GM19397 (cell line): ENCODE data around the gene MKKS.
A peak's percentile ranks its signal among the peaks of the same experiment; 100 is the strongest.

Experiments used
- ATAC-seq: cut with Tn5 transposase; IDR thresholded peaks from one replicate; pipeline ENCODE4 v1.9.1; 2021; ENCODE audit warnings: mild to moderate bottlenecking, moderate library complexity; ENCODE audit not compliant: unreplicated experiment

MKKS gene

GRCh38 chr20:10453241-10453640 lies 19.2 kb upstream of the MKKS start:
- ATAC-seq, result peak; percentile 94

GRCh38 chr20:10449270-10449669 lies 15.2 kb upstream of the MKKS start:
- ATAC-seq, result no peak

GRCh38 chr20:10448270-10449156 lies 14.5 kb upstream of the MKKS start:
- no peak for ATAC-seq

DNA sequence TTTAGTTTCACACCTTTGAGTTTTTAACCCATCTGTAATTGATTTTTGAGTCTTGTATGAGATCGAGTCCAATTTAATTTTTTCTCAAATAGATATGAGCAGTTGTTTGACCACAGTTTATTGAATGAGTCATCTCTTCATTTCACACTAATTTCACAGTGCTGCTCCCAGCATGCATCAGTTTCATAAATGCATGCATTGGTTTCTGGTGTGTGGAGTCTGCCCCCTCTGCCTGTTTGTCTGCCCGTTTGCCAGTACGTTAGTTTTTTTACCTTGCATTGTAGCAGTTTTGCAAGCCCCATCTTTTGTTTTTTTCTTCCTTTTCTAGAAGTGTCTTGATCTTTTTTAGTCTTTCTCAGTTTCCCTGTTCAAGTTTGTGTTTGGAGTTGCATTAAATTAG lies 13.0 kb upstream of the MKKS start:
- peak; percentile 92 for ATAC-seq

GRCh38 chr20:10445758-10446157 lies 11.7 kb upstream of the MKKS start:
- no peak for ATAC-seq

- no peak for ATAC-seq
These were observed 9.9 kb upstream of the MKKS start for GRCh38 chr20:10443936-10444335.

- no peak for ATAC-seq
These were observed 4.2 kb upstream of the MKKS start for GRCh38 chr20:10438217-10438616.

DNA sequence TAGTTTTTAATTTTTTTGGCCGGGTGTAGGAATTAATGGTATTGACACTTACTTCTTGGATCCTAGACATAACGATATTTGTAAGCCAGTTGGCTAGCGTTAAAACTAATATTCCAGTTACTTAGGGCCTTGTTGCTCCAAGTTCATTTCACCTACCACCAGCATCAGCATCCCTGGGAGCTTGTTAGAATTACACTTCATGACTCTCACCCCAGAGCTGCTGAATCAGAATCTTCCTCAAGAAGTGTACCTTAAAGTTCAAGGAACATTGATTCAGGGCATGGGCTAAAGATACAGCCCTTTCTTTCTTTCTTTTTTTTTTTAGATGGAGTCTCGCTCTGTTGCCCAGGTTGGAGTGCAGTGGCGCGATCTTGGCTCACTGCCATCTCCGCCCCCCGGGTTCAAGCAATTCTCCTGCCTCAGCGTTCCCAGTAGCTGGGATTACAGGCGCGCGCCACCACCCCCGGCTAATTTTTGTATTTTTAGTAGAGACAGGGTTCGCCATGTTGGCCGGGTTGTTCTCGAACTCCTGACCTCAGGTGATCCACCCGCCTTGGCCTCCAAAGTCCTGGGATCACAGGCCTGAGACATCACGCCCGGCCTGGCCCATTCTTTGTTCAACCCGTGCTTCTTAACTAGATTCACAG lies 2.2 kb upstream of the MKKS start:
- ATAC-seq, result no peak

DNA sequence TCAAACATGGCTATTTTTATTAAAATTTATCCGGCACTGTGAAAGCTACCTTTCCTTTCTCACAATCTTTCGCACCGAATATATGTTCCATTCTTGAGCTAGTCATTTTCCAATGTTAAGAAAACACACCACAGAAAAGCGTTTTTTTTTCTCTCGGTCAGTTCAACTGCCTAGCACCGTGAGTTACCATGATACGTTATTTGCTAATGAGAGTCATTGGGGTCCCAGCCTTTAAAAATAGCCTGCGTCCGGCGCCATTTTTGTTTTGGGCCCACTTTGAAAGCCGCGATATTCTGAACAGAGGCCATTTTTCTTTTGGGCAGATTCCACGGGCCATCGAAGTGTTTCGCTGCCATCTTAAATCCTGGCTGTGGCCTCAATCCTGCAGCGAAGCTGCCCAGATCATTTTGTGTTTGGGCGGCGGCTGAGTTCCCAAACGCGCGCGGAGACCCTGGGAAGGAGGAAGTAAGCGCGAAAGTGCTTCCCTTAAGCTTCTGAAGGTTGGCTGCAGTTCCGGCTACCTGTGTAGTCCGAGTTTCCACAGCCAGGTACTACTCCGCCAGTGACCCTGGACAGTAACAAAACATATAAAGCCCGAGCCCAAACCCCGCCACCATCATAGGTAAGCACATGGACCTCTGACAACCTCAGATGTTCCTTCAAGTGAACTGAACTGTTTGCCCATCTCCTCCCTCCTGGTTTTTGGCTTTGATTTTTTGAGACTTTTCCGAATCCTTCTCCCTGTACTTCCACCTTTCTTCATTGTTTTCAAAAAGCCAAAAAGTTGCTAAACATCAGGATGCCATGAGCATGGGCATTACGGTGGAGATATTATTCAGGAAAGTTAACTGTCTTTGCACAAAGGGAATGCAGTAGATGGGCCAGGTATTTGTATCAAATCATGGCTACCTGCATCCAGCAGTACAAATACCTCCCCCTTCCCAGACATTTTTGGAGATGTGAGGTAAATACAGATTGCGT lies 1.1 kb upstream of the MKKS start, which contains the start of gene SLX4IP:
Gene SLX4IP, plus strand, starts transcription at position 474 of the 981 bp plus-strand sequence. CDS start 22,900 bp downstream, outside the sequence.
- ATAC-seq, result peak; percentile 60

DNA sequence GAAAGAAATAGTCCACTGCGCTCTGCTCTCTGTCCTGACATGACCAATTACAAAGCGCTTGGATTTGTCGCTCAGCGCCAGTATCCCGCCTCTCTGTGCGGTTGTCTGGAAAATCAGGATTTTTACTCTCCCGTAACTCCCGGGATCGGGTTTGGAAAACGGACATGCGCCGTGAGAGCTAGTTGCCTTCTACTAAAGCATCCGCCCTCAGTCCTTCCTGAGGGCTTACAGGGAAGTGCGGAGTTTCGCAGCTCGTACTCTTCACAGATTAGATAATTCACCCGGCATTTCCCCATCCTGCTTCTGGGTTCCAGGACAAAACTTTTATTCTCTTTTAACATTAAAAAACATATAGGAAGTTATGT lies 427 bp upstream of the MKKS start:
- ATAC-seq, result peak; percentile 40

DNA sequence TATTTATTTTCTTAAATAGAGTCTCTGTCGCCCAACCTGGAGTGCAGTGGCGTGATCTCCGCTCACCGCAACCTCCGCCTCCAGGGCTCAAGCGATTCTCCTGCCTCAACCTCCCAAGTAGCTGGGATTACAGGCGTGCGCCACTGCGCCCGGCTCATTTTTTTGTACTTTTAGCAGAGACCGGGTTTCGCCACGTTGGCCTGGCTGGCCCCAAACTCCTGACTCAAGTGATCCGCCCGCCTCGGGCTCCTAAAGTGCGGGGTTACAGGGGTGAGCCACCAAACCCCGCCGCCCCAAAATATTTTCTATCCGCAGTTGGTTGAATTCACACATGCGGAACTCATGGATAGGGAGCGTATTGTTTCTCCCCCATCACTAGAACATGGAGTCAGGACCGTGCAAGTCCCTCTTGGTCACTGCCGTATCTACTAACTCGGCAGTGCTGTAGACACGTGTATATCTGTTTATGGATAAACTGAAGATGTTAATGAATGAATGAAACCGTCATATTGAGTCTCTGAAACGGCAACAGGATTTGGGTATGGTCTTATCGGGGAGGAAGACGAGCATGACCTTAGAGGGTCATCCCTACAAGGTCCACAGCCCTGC lies 904 bp downstream of the MKKS start:
- ATAC-seq, result no peak

DNA sequence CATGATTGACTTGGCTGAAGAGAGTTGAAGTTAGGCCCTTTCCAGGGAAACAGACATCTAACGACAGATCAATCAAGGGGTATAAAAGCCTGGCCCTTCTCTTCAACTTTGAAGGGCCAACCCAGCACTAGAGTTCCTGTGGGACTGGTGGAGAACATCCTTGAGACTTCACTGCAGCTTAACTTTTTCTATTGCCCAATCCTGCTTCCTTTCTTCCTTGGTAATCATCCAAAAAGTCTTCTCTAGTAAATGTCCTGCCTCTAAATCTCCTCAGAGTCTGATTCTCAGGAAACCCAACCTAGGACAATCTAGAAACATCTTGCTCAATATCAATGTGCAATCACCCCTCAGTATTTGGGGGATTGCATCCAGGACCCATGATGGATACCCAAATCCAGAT lies 1.9 kb downstream of the MKKS start:
- no peak for ATAC-seq

DNA sequence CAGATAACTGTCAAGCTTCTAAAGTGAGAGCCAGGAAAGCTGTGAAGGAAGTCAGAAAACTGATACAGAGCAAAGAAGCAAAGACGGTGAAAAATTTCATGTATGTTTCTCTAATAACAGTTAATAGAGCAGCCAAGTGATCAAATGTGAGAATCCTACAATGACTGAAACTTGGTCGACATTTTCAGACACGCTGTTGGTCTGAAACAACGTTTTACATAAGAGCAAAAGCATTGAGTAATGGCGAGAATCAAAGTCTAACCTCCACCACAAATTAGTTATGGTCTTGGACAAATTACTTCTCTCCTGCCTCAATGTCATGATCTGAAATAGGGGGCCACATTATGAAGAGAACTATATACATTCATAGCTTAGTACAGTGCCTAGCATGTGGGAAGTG lies 3.3 kb downstream of the MKKS start:
- ATAC-seq, result no peak

DNA sequence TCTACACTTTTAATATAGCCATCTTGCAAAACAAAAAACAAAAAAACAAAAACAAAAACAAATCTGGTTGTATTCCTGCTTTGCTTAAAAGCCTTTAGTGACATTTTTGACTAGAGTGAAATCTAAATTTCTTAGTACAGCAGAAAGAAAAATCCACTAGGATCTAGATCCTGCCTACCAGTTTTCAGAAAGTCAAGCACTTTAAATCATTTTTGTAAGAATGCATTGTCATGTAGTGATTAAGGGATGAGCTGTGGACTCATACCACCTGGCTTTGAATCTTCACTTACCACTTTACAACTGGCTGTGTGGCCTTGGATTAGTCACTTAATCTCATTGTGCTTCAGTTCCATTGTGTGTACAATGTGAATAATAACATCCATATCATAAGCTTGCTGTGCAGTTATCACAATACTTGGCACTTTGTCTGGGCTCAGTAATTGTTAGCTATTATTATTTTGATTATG lies 4.0 kb downstream of the MKKS start:
- ATAC-seq, result no peak

- ATAC-seq, result no peak
These were observed 4.5 kb downstream of the MKKS start for GRCh38 chr20:10429443-10429981.

DNA sequence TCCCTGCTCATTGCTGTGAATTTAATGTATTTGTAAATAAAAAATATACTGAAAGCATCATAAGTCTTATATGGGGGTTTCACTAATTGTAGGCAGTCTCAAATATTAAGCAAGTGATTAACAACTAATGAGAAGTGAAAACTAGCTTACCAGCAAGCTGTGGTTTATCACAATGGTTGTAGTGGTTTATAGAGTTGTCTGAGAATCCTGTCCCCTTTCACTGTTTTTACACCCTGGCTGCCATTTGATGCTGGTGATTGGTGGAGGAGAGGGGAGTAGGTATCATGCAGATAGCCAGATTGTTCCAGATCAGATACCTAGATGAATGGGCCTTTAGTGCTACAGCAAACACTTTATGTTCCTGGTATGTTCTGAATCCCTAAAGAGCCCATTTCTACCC lies 6.0 kb downstream of the MKKS start:
- no peak for ATAC-seq

- ATAC-seq, result no peak
These were observed 6.8 kb downstream of the MKKS start for GRCh38 chr20:10427060-10427692.

DNA sequence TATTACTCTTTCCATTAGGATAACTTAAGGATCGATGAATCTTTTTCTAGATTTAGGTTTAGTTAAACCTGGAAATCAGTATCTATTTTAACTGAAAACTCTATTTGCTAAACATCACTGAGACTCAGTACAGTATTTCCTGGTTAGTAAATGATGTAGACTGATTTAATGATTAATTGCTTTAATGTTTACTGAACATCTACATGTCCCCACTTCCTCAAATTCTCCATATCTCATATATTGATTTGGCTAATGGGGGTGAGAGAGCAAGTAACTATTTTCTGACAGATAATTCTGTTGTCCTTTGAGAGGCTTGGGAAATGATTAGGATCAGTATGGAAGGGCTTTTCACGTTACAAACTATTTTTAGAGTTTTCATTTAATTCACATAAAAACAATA lies 10.3 kb downstream of the MKKS start:
- ATAC-seq, result peak; percentile 55

GRCh38 chr20:10419550-10420133 lies 14.4 kb downstream of the MKKS start:
- ATAC-seq, result no peak
